Measurements from ENCODE around the gene CAPN5. TPM values are rescaled to one million over a fixed set of nuclear protein-coding genes. Genes with fewer than 3 reads are reported as not detected.

CAPN5 gene
- total RNA-seq, 1 donor from 2014 or later = 6.5 TPM

GRCh38 chr11:77137421-77137820 lies 70.7 kb downstream of the CAPN5 start:
- Histone ChIP-seq H3K36me3 (no peaks in the 10 kb centered on the region), H3K4me3 (no peak overlapping the region), H3K4me1 (peaks cover 10% of the 10 kb centered on the region), H3K27me3 (peaks cover 19% of the 10 kb centered on the region), H3K27ac (no peak overlapping the region), H3K9me3 (no peaks in the 10 kb centered on the region)
- ATAC-seq (no peak), DNase-seq (no peak)
- intact Hi-C loops (cut with DNase I) = no loop called here
- TF ChIP-seq CTCF (IDR thresholded peaks at IDR 0.05) = no peak

- Histone ChIP-seq H3K36me3 (no peaks in the 10 kb centered on the region), H3K9me3 (no peaks in the 10 kb centered on the region), H3K27ac (no peak overlapping the region), H3K4me1 (peaks cover 10% of the 10 kb centered on the region), H3K27me3 (peaks cover 19% of the 10 kb centered on the region), H3K4me3 (no peak overlapping the region)
- intact Hi-C loops (cut with DNase I) = no loop called here
- DNase-seq = no peak
- no peak for TF ChIP-seq CTCF (IDR thresholded peaks at IDR 0.05)
- no peak for ATAC-seq
Measured at GRCh38 chr11:77138106-77138649, 71.4 kb downstream of the CAPN5 start.

GRCh38 chr11:77139201-77139600 lies 72.4 kb downstream of the CAPN5 start:
- Histone ChIP-seq H3K4me1 (peaks cover 10% of the 10 kb centered on the region), H3K4me3 (no peak overlapping the region), H3K27ac (no peak overlapping the region), H3K36me3 (no peaks in the 10 kb centered on the region), H3K9me3 (no peaks in the 10 kb centered on the region), H3K27me3 (peaks cover 19% of the 10 kb centered on the region)
- no peak for DNase-seq
- no peak for TF ChIP-seq CTCF (IDR thresholded peaks at IDR 0.05)
- no peak for ATAC-seq
- intact Hi-C loops (cut with DNase I) = no loop called here

- Histone ChIP-seq H3K27me3 (peaks cover 19% of the 10 kb centered on the region), H3K4me1 (peaks cover 10% of the 10 kb centered on the region), H3K4me3 (no peak overlapping the region), H3K27ac (no peak overlapping the region), H3K9me3 (no peaks in the 10 kb centered on the region), H3K36me3 (no peaks in the 10 kb centered on the region)
- ATAC-seq (no peak), DNase-seq (no peak)
- TF ChIP-seq CTCF (IDR thresholded peaks at IDR 0.05) = no peak
- intact Hi-C loops (cut with DNase I) = no loop called here
Measured at GRCh38 chr11:77140231-77140851, 73.6 kb downstream of the CAPN5 start.

GRCh38 chr11:77141034-77141433 lies 74.3 kb downstream of the CAPN5 start:
- peaks cover 10% of the 10 kb centered on the region for H3K4me1 ChIP-seq
- no peak overlapping the region for H3K4me3 ChIP-seq
- peaks cover 19% of the 10 kb centered on the region for H3K27me3 ChIP-seq
- ATAC-seq (peak; percentile 76), DNase-seq (no peak)
- H3K36me3 ChIP-seq = no peaks in the 10 kb centered on the region
- no peak for TF ChIP-seq CTCF (IDR thresholded peaks at IDR 0.05)
- H3K9me3 ChIP-seq = no peaks in the 10 kb centered on the region
- intact Hi-C loops (cut with DNase I) = no loop called here
- no peak overlapping the region for H3K27ac ChIP-seq
